GM19455 (cell line): Measurements from ENCODE around the gene ZNRF2.

Experiments
- ATAC-seq: cut with Tn5 transposase; IDR thresholded peaks from one replicate; pipeline ENCODE4 v1.9.1; 2021; ENCODE audit not compliant: unreplicated experiment

The ZNRF2 gene

DNA sequence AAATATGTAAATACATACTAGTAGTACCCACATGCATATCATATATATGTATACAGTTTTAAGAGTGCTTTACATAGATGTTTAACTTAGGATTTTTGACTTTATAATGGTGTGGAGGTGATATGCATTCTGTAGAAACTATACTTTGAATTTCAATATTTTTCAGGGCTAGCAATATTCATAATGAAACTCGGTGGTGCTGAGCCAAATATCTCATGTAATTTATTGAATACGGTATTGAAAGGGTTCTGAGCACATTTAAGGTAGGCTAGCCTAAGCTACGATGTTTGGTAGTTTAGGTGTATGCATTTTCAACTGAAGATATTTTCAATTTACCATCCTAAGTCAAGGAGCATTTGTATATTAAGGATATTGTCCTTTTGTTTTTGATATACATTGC, 36.0 kb downstream of the ZNRF2 start:
- ATAC-seq: no peak

DNA sequence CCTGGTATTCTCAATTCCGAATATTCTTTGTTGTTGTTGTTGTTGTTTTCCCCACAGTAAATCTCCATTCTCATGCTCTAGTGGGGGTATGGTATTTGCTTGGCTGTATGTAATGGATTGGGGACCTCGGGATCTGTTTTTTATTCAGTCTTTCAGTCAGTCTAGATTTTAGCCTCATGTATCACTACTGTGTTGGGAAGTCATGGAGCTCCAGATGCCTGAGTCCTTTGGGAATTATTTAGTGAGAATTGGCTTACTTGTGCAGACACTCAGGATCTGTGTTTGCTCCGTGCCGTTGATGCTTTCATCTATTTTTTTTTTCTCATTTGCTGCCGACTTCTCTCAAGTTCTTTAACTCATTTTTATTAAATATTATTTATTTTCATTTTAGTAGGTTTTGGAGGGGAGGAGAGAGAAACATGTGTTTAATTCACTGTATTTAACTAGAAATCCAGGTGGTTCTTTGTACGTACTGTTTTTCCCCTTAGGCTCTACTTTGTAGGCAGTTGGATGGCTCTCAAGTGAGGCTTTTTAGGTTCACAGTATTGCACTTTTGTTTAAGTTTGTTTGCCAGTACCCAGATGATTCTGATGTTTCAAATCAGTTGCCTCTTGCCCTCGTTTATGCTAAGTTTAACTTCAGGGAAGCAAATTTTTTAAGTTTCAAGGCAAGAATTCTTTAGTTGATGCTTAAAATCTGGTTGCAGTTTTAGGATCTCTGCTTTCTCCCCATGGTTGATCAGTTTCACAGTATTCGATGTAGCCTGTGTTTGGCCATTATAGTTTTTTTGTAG, 36.9 kb downstream of the ZNRF2 start:
- ATAC-seq: no peak

DNA sequence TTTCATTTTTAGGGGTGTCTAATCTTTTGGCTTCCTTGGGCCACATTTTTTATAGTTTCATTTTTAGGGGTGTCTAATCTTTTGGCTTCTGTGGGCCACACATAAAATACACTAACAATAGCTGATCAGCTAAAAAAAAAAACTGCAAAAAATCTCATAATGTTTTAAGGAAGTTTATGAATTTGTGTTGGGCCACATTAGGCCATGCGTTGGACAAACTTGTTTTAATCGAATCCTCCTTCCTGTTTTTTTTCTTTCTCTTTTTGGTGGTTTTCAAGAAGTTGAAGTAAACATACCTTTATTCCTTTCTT, 37.4 kb downstream of the ZNRF2 start:
- ATAC-seq: no peak

GRCh38 chr7:30322271-30323005, 38.0 kb downstream of the ZNRF2 start:
- ATAC-seq: peak; percentile 76

GRCh38 chr7:30323006-30323355, 38.6 kb downstream of the ZNRF2 start:
- peak; percentile 55 for ATAC-seq

- no peak for ATAC-seq
These were observed 43.4 kb downstream of the ZNRF2 start for GRCh38 chr7:30327813-30328212.

GRCh38 chr7:30328381-30328780, 44.0 kb downstream of the ZNRF2 start:
- no peak for ATAC-seq

- no peak for ATAC-seq
These were observed 45.3 kb downstream of the ZNRF2 start for GRCh38 chr7:30329716-30330115.

GRCh38 chr7:30330134-30331111, 46.0 kb downstream of the ZNRF2 start:
- ATAC-seq: peak; percentile 81

DNA sequence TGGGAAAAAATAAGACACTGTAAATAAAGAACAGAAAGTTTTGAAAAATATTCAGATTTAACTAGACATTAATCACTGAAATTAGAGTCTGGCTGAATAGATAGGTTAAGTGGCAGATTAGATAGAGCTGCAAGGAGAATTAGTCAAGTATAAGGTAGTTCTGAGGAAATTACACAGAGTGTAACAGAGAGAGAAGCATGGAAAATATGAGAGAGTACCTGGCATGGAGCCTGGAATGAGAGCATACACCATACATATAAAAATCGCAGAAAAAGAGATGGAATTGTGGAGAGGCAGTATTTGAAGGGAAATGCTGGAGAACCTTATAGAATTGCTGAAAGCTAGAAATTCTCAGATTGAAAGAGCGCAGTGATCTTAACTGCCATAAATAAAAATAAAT, 46.9 kb downstream of the ZNRF2 start:
- ATAC-seq: no peak

DNA sequence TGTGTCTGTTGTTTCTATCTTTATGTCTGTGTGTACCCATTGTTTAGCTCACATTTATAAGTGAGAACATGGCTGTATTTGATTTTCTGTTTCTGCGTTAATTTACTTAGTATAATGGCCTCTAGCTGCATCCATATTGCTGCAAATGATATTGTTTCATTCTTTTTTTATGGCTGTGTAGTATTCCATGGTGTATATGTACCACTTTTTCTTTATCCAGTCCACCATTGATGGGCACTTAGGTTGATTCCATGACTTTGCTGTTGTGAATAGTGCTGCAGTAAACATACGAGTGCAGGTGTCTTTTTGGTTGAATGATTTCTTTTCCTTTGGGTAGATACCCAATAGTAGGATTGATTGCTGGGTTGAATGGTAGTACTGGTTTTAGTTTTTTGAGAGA, 48.2 kb downstream of the ZNRF2 start:
- ATAC-seq: no peak

- ATAC-seq: no peak
These were observed 51.5 kb downstream of the ZNRF2 start for GRCh38 chr7:30335763-30336487.

DNA sequence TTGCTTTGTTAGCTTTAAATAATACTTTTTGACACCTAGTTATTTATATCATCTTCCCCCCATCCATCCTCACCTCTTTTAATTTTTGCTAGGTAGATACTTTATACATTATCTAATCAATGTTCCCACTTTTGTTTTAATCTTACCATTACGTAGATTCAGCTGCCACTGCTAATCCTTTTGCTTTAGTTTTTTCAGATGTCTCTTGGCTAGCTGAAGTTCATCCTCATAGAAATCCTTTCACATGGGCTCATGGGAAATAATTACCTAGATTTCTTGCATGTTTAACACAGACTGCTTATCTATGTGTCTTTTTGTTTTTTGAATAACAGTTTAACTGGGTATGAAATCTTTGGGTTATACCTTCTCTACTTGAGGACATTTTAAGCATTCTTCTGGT, 60.1 kb downstream of the ZNRF2 start:
- ATAC-seq: no peak

DNA sequence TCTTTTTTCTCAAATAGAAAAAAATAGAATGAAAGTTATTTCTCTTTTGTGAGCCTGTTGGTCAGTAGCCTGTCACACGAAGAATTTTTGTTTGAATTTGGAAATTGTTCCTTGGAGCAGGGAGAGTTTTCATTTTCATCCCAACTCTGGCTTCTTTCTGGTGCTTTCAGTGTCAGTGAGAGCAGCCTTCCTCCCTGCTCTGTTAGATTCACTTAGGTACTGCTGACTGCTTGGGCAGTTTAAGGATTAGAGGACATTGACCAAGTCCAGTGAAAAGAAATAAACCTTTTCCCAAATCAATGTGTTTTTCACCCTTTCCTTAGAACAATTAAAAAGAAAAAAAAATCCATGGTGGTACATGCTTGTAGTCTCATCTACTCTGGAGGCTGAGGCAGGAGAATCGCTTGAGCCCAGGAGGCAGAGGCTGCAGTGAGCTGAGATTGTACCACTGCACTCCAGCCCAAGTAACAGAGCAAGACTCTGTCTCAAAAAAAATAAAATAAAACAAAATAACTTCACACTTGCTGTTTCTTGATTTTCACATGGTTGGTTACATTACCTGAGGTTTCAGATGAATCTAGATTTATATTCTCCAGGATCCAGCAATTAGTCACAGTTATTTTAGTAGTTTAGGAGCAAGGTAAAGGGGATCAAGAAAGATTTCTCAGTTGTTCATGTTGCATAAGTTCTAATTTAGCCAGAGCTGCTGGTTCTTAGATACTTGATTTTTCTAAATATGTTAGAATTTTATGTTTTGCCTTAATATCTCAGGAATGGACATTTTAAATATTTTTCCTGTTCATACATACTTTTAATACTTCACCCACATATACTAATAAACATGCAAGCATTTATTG, 63.1 kb downstream of the ZNRF2 start:
- peak; percentile 12 for ATAC-seq

GRCh38 chr7:30348083-30348560, 63.7 kb downstream of the ZNRF2 start:
- ATAC-seq: peak; percentile 78

- no peak for ATAC-seq
These were observed 64.8 kb downstream of the ZNRF2 start for GRCh38 chr7:30349170-30349569.

- no peak for ATAC-seq
These were observed 65.4 kb downstream of the ZNRF2 start for GRCh38 chr7:30349816-30350215.

DNA sequence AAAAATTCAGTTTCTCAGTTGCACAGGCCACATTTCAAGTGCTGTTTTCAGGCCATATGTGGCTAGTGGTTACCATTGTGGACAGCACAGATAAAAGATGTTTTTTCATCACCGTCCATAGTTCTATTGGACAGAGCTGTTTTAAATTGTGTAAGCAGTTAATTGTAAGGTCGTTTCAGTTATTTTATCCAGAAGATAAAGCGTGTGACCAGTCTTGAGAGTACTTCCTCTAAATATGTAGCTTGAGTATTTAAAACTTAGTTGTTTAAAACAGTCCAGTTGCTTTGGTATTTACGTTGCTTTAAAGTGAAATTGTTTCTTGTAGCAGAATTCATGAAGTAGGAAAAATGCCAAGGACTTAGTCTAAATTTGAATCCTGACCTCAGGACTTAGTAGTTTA, 66.9 kb downstream of the ZNRF2 start:
- ATAC-seq: no peak

DNA sequence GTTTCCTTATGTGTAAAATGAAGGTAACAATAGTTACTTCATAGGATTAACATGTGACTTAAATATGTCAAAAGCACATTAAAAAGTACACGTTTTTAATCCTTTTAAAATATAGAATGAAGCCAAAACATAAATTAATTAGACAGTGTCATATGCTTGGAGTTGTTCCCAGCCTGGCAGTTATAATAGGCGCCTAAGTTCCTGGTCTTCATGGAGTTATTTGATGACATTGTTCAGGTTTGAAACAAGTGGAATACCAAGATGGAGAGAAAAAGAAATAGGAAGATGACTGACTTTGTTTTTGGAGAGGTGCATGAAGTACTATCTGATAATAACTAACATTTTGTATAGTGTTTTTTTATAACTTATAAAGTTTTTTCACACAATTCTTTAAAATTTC, 67.3 kb downstream of the ZNRF2 start:
- ATAC-seq: no peak

GRCh38 chr7:30352169-30352568, 67.8 kb downstream of the ZNRF2 start:
- ATAC-seq: no peak
